HepG2 (cell line): Measurements from ENCODE around the gene RASSF7. TPM values are rescaled to one million over a fixed set of nuclear protein-coding genes. Genes with fewer than 3 reads are reported as not detected.
A peak's percentile ranks its signal among the peaks of the same experiment; 100 is the strongest.

Experiments
- ATAC-seq: fragments of 200-7000 bp; cut with Tn5 transposase; 3 replicates; pipeline ENCODE4 v1.9.1; 2020; ENCODE audit warnings: mild to moderate bottlenecking, moderate library complexity
- BruUV-seq: library from RNA; stranded (reverse); fragments of 400-500 nt; replicated peaks from 2 replicates; lab custom pipeline; 2021; lab: Mats Ljungman, UMichigan
- CTCF ChIA-PET: fragments of 300-600 bp; formaldehyde crosslinking; extraction: SDS; loops from one replicate; lab custom pipeline; 2021; ENCODE audit warnings: low total read pairs, inconsistent platforms, low intra/inter-chr PET ratio; lab: Yijun Ruan, JAX
- POLR2A ChIA-PET: fragments of 350-600 bp; sonication (Branson Sonifier 250); formaldehyde crosslinking; loops from one replicate; lab custom pipeline; 2020; ENCODE audit warnings: antibody characterized with exemption, inconsistent platforms; lab: Yijun Ruan, JAX
- DNase-seq: peaks from one replicate; pipeline ENCODE4 v3.0.0-alpha.2; 2015; ENCODE audit warnings: low spot score
- FAIRE-seq: peaks from 3 replicates; lab custom pipeline; 2011; peaks lifted over from hg19 to GRCh38; lab: Jason Lieb, UNC
- H2AFZ ChIP-seq: one replicate; pipeline ENCODE4 v1.6.1; 2011; ENCODE audit warnings: low read length, inconsistent platforms
- H3K27ac ChIP-seq: fragments of 300-600 bp; 3 replicates; pipeline ENCODE4 v1.8.0; 2011; ENCODE audit warnings: mixed run types, mild to moderate bottlenecking, mixed read lengths, low read length, inconsistent platforms; ENCODE audit not compliant: insufficient read depth; ENCODE audit errors: extremely low read length
- H3K27me3 ChIP-seq, 2 experiments: fragments of 200-600 bp in 1 of 2; 2 replicates in 1 of 2; 3 replicates in 1 of 2; pipeline versions ENCODE4 v1.6.0 to v1.8.0; 2011; ENCODE audit warnings: low read length in 2 of 2, mild to moderate bottlenecking in 2 of 2, moderate library complexity in 2 of 2, inconsistent platforms in 1 of 2; ENCODE audit not compliant: insufficient read depth in 2 of 2, control insufficient read depth in 1 of 2
- H3K36me3 ChIP-seq, 2 experiments: fragments of 200-600 bp in 1 of 2; replicated peaks in 1 of 2; 2 replicates in 1 of 2; 3 replicates in 1 of 2; pipeline versions ENCODE4 v1.5.1 to v1.8.0; 2011; ENCODE audit warnings: low read length in 2 of 2, inconsistent platforms in 1 of 2; ENCODE audit not compliant: insufficient read depth in 2 of 2, control insufficient read depth in 1 of 2
- H3K4me1 ChIP-seq: 2 replicates; pipeline ENCODE4 v1.5.1; 2012; ENCODE audit warnings: low read length, inconsistent platforms; ENCODE audit not compliant: insufficient read depth
- H3K4me2 ChIP-seq: 2 replicates; pipeline ENCODE4 v1.6.0; 2011; ENCODE audit warnings: low read depth, low read length, inconsistent platforms
- H3K4me3 ChIP-seq, 3 experiments: fragments of 200-600 bp in 1 of 3; sonication (generic), shearing (Covaris generic) in 1 of 3; replicated peaks in 1 of 3; 2 replicates each; pipeline ENCODE4 v1.5.1; 2011 to 2016; ENCODE audit warnings: low read length in 3 of 3, inconsistent platforms in 2 of 3, low read depth in 2 of 3, mild to moderate bottlenecking in 2 of 3, control low read depth in 1 of 3, mixed read lengths in 1 of 3; ENCODE audit not compliant: insufficient read depth in 1 of 3
- H3K79me2 ChIP-seq: one replicate; pipeline ENCODE4 v1.6.1; 2011; ENCODE audit warnings: low read length, inconsistent platforms; ENCODE audit not compliant: insufficient read depth
- H3K9ac ChIP-seq: 2 replicates; pipeline ENCODE4 v1.6.0; 2011; ENCODE audit warnings: mild to moderate bottlenecking, low read depth, low read length, inconsistent platforms; ENCODE audit not compliant: insufficient read depth
- H3K9me3 ChIP-seq: 2 replicates; pipeline ENCODE4 v1.5.1; 2012; ENCODE audit warnings: mild to moderate bottlenecking, low read length
- H4K20me1 ChIP-seq: 2 replicates; pipeline ENCODE4 v1.6.0; 2011; ENCODE audit warnings: inconsistent platforms, mild to moderate bottlenecking, low read length, moderate library complexity; ENCODE audit not compliant: insufficient read depth
- CAMTA2 ChIP-seq: sonication (generic); formaldehyde crosslinking; IDR thresholded peaks from 2 replicates; pipeline ENCODE4 v1.4.0; 2020; ENCODE audit warnings: mild to moderate bottlenecking, missing genetic modification reagents, borderline replicate concordance
- E2F5 ChIP-seq: sonication (generic); formaldehyde crosslinking; conservative IDR thresholded peaks from 2 replicates; pipeline ENCODE4 v1.4.0; 2020; ENCODE audit warnings: missing genetic modification reagents
- NRL ChIP-seq: sonication (generic); formaldehyde crosslinking; IDR thresholded peaks from 2 replicates; pipeline ENCODE4 v1.5.0; 2020; ENCODE audit warnings: missing genetic modification reagents, mild to moderate bottlenecking, moderate library complexity, borderline replicate concordance
- YY1 ChIP-seq: IDR thresholded peaks from 2 replicates; pipeline ENCODE4 v1.6.1; 2011; ENCODE audit warnings: low read length, low read depth, moderate library complexity, mild to moderate bottlenecking; ENCODE audit not compliant: insufficient read depth, insufficient replicate concordance
- ZBTB38 ChIP-seq: sonication (generic); formaldehyde crosslinking; IDR thresholded peaks from 2 replicates; pipeline ENCODE4 v1.5.1; 2020; ENCODE audit warnings: mild to moderate bottlenecking, missing genetic modification reagents
- ZNF274 ChIP-seq: sonication (generic); formaldehyde crosslinking; IDR thresholded peaks from 2 replicates; pipeline ENCODE4 v1.5.1; 2020; ENCODE audit warnings: mild to moderate bottlenecking, missing genetic modification reagents
- ZNF383 ChIP-seq: sonication (generic); formaldehyde crosslinking; IDR thresholded peaks from 2 replicates; pipeline ENCODE4 v1.4.0; 2020; ENCODE audit warnings: missing genetic modification reagents, mild to moderate bottlenecking, borderline replicate concordance
- ZNF564 ChIP-seq: sonication (generic); formaldehyde crosslinking; IDR thresholded peaks from 2 replicates; pipeline ENCODE4 v1.8.1; 2023; ENCODE audit warnings: mild to moderate bottlenecking, missing genetic modification reagents
- ZNF7 ChIP-seq: IDR thresholded peaks from 2 replicates; pipeline ENCODE4 v1.6.1; 2016; ENCODE audit warnings: missing biosample characterization, missing genetic modification reagents
- ZSCAN20 ChIP-seq: sonication (generic); formaldehyde crosslinking; IDR thresholded peaks from 2 replicates; pipeline ENCODE4 v1.4.0; 2020; ENCODE audit warnings: missing genetic modification reagents, mild to moderate bottlenecking, borderline replicate concordance
- WGBS: methylation state at CpG from one replicate; pipeline ENCODE4 v1.1.6; 2017; ENCODE audit warnings: low lambda C conversion rate; 5-methylcytosine and 5-hydroxymethylcytosine counted together
- in situ Hi-C: cut with HindIII; loops from 2 replicates; pipeline ENCODE4 v1.10.0; 2017; ENCODE audit warnings: low pct_unique_long_range_greater_than_20kb; ENCODE audit not compliant: extremely low pct_ligation_motif_present
- intact Hi-C: fragments of 100-400 bp; cut with micrococcal nuclease; formaldehyde crosslinking; loops from one replicate; pipeline ENCODE4 v1.10.0; 2022; ENCODE audit not compliant: unreplicated experiment
- polyA plus RNA-seq, 8 experiments: library from polyadenylated mRNA; depleted of rRNA in 3 of 8; stranded (reverse) in 7 of 8; unstranded in 1 of 8; fragments of >200 nt; fragmentation: Illumina TruSeq in 4 of 8; extraction: Trizol in 4 of 8; gene quantifications; 2 replicates each; pipeline versions ENCODE4 v1.2.1 to v1.2.3, GENCODE V29; 2011 to 2016; ENCODE audit warnings: low read depth in 4 of 8, missing spikeins in 1 of 8, mixed read lengths in 1 of 8; ENCODE audit not compliant: insufficient read depth in 1 of 8
- total RNA-seq, 5 experiments: library from RNA; depleted of rRNA; stranded (reverse); fragments of >200 nt; fragmentation: Illumina TruSeq; extraction: Trizol; gene quantifications; 2 replicates each; pipeline ENCODE4 v1.2.3, GENCODE V29; 2016; ENCODE audit warnings: low read depth in 1 of 5
- TF ChIP-seq, protein P1 (sequence below): sonication (generic); formaldehyde crosslinking; IDR thresholded peaks from 2 replicates; pipeline ENCODE4 v1.8.1; 2023; ENCODE audit warnings: missing genetic modification reagents, inconsistent platforms, borderline replicate concordance
- TF ChIP-seq, protein P2 (sequence below): sonication (generic); formaldehyde crosslinking; IDR thresholded peaks from 2 replicates; pipeline ENCODE4 v1.4.0; 2020; ENCODE audit warnings: missing genetic modification reagents, borderline replicate concordance

RASSF7 gene
- total and polyA plus RNA-seq, 2 of the 13 experiments (the other 11 are each of a cell fraction or from before 2014, with no cell fraction given), result 20.2 to 28.6 TPM

GRCh38 chr11:587546-587945 is 26.8 kb downstream of the RASSF7 start (continued):
- peak; percentile 29 for TF ChIP-seq YY1
- no peak for TF ChIP-seq ZSCAN20 (CRISPR knock-in tag)
- TF ChIP-seq, protein P1, sequence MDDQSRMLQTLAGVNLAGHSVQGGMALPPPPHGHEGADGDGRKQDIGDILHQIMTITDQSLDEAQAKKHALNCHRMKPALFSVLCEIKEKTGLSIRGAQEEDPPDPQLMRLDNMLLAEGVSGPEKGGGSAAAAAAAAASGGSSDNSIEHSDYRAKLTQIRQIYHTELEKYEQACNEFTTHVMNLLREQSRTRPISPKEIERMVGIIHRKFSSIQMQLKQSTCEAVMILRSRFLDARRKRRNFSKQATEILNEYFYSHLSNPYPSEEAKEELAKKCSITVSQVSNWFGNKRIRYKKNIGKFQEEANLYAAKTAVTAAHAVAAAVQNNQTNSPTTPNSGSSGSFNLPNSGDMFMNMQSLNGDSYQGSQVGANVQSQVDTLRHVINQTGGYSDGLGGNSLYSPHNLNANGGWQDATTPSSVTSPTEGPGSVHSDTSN (CRISPR knock-in tag), result no peak

- Histone ChIP-seq H3K9ac (no peak overlapping the region), H3K4me1 (peaks cover 54% of the 10 kb centered on the region), H3K79me2 (peaks cover 39% of the 10 kb centered on the region), H3K9me3 (no peaks in the 10 kb centered on the region), H2AFZ (no peak overlapping the region), H3K27me3 (no peaks in the 10 kb centered on the region), H3K27ac (peak overlapping the region; percentile 70), H3K36me3 (peaks cover 26 to 66% of the 10 kb centered on the region in 2 experiments), H3K4me3 (no peak overlapping the region), H4K20me1 (peaks cover 27% of the 10 kb centered on the region), H3K4me2 (peak overlapping the region; percentile 60)
- BruUV-seq, result no TSS peak
- in situ Hi-C loops, result no loop called here
- intact Hi-C loops, result loop anchor here (1.0 kb wide), 1 partner anchor 27 kb away; no protein-coding TSS in a partner anchor
- 0% methylated on average over 6 of the region's 6 CpGs for WGBS
- ChIA-PET CTCF (no interaction called here), POLR2A (interaction anchor here (0.7 to 1.8 kb wide), 16 partner anchors 9 to 231 kb away, joined by 3 to 33 read pairs (median 4); partner anchors contain the start of genes DEAF1, PHRF1 and TMEM80)
- DNase-seq (peak; percentile 96), FAIRE-seq (peak; percentile 96), ATAC-seq (peak; percentile 98)
- TF ChIP-seq ZNF564 (CRISPR knock-in tag) (no peak; the same call in 1 of the 2 replicates), ZNF7 (CRISPR knock-in tag) (no peak), ZBTB38 (CRISPR knock-in tag) (0 out of 2 replicates have a peak, but pooled peaks have one; percentile 57), ZNF274 (CRISPR knock-in tag) (no peak), NRL (CRISPR knock-in tag) (no peak), E2F5 (CRISPR knock-in tag) (no peak), ZNF383 (no peak), CAMTA2 (no peak)
- TF ChIP-seq, protein P2, sequence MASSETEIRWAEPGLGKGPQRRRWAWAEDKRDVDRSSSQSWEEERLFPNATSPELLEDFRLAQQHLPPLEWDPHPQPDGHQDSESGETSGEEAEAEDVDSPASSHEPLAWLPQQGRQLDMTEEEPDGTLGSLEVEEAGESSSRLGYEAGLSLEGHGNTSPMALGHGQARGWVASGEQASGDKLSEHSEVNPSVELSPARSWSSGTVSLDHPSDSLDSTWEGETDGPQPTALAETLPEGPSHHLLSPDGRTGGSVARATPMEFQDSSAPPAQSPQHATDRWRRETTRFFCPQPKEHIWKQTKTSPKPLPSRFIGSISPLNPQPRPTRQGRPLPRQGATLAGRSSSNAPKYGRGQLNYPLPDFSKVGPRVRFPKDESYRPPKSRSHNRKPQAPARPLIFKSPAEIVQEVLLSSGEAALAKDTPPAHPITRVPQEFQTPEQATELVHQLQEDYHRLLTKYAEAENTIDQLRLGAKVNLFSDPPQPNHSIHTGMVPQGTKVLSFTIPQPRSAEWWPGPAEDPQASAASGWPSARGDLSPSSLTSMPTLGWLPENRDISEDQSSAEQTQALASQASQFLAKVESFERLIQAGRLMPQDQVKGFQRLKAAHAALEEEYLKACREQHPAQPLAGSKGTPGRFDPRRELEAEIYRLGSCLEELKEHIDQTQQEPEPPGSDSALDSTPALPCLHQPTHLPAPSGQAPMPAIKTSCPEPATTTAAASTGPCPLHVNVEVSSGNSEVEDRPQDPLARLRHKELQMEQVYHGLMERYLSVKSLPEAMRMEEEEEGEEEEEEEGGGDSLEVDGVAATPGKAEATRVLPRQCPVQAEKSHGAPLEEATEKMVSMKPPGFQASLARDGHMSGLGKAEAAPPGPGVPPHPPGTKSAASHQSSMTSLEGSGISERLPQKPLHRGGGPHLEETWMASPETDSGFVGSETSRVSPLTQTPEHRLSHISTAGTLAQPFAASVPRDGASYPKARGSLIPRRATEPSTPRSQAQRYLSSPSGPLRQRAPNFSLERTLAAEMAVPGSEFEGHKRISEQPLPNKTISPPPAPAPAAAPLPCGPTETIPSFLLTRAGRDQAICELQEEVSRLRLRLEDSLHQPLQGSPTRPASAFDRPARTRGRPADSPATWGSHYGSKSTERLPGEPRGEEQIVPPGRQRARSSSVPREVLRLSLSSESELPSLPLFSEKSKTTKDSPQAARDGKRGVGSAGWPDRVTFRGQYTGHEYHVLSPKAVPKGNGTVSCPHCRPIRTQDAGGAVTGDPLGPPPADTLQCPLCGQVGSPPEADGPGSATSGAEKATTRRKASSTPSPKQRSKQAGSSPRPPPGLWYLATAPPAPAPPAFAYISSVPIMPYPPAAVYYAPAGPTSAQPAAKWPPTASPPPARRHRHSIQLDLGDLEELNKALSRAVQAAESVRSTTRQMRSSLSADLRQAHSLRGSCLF (CRISPR knock-in tag), result no peak
These were observed 27.2 kb downstream of the RASSF7 start for GRCh38 chr11:587978-588380.
